Stimulated activated CD8-positive, alpha-beta memory T cell treated with anti-CD3 and anti-CD28 coated beads, Interleukin-4, amount 100 ng/mL, for 1 hour (primary cell): Measurements from ENCODE around the gene SHISAL1.

ENCODE experiments used
- DNase-seq, 2 donors: peaks; one replicate each; pipeline ENCODE4 v3.0.0-alpha.2; 2020; ENCODE audit warnings: low read depth in 2 of 2, low spot score in 1 of 2

The SHISAL1 gene

DNA sequence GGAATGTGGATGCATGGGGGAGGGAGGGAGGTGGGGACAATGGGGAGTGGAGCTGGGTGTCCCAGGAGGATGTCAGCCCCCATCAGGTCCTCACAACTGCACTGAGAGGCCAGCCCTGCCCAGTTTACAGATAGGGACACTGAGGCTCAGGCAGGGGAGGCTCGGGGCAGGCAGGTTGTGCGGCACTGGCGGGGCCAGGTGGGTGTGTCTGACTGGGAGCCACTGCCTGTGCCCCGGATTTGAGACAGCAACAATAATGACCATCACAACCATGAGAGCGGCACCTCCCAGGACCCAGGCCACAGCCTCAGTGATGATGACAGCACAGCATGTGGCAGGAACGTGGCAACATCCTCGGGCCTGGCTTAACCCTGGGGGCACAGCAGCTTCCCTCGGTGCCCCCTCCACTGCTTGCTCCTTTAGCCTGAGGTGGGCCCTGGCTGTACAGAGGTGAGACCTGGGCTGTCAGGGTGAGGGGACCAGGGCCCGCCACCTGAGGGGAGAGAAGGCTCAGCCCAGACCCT lies 32.0 kb downstream of the SHISAL1 start:
- no peak for DNase-seq

DNA sequence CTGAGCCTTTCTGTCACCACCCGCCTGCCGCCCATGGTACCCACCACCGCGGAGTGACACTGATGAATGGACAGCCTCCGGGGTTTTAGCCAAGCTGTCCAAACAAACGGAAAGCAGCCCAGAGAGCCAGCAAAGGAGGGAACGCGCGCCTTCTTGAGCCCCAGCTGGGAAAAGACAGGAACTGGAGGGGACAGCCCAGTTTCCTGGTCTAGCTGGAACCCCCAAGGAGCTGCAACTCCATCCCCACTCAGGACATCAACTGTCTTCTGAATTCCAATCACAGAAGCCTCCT lies 33.7 kb downstream of the SHISAL1 start:
- no peak for DNase-seq

DNA sequence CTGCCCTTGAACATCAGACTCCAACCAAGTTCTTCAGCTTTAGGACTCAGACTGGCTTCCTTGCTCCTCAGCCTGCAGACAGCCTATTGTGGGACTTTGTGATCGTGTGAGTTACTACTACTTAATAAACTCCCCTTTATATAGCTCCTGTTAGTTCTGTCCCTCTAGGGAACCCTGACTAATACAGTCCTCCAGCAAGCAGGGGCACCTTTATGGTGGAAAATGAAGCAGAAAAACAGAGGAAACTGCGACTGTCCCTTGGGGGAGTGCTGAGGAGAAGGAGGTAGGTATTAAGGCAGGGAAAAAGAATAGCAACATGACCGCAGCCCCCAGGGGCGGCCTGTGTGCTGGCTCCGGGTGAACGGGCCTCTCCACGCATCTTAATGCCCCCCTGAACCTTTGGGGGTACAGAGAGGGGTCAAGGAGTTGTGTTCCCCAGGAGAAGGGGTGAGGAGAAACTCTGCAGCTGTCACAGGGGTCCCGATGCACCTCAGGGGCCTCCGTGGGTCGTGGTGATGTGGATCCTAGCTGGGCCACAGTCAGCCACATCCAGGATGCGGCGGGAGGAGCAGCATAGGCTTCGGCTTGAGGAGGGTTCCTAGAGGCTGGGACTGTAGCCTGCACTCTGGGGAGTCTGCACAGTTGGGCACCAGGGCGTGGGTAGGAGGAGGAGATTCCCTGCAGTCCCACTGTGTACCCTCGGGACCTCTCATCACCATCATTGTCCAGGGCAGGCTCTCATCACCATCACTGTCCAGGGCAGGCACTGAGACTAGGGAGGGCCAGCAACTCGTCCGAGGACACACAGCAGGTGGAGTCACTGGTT lies 34.3 kb downstream of the SHISAL1 start:
- DNase-seq: no peak

DNA sequence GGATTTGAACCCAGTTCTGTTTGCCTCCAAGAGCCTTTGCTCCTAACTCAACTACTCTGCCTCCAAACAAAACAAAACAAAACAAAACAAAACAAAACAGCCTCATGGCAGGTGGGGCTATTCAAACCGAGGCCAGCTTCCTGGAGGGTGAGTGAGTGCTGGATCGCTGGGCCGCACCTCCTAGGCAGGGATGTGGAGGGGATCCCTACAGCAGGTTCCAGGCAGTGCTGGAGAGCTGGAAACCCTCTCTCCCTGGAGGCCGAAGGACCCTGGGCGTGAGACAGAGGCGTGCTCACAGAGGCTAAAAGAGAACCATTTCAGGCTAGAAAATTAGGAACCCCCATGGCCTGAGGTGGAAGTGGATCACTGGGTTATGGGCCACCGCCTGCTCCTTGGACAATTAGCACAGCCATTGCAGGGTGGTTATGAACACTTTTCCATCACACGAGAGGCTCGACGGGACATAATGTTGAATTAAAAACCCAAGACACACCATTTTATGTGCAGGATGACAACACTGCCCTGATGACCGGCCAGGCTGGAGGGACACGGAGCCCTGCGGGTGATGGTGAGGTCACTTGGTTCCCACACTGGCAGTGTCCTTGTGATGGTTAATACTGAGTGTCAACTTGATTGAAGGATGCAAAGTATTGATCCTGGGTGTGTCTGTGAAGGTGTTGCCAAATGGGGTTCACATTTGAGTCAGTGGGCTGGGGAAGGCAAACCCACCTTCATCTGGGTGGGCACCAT lies 35.2 kb downstream of the SHISAL1 start:
- no peak for DNase-seq

DNA sequence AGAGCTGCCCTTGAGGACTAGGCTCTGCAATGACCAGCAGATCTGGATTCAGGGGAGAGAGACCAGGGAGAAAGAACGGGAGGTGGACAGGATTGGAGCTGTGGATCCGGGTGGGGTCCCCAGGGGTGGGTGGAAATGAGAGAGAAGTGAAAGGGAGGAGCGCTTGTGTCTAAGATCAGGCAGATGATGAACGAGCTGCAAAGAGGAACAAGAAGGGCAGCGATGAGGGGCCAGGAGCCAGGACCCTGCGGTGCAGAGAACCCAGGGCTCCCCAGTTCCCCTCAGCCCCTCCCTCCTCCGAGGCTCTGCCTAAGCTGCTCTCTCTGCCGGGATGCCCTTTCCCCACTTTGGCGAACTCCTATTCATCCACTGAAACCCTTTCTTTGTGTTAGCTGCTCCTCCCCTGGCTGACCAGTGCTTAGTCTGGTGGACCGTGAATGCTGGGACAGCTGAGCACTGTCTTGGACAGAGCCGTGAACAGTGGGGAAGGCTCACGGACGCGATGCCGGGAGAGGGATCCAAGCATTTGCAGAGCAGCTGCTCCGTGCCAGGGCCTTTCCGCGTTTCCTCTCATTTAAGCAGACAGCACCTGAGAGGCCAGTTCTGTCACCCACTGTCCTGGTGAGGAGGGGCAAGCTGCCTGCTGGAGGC lies 35.9 kb downstream of the SHISAL1 start:
- no peak for DNase-seq

DNA sequence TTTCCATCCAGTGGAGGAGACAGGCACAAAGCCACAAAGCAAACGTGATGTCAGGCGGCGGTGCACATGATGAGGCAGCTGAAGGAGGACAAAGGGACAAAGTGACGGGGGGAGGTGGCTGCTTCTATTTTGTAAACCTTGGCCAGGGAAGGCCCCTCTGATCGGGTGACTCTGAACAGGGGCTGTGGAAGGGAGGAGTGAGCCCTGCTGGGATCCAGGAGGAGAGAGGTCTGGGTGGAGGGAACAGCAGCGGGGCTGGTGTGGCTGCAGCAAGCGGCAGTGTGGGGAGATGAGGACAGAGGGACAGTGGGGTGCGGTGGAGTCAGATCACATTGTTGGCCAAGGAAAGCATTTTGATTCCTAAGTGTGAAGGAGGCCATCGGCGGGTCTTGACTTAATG lies 36.7 kb downstream of the SHISAL1 start:
- no peak for DNase-seq

DNA sequence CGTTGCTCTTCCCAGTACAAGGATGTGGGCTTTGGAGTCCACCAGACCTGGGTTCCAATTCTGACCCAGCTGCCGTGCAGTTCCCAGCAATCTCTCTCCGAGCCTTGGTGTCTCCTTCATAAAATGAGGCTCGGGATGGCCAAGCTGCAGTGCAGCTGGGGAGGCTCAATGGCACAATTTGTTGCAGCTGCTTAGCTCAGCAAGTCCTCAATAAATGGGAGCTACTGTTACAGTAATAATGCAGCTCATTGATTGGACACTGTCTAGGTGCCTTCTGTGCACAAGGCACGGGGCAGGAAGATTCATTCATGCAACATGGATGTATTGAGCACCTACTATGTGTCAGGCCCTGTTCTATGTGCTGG lies 37.1 kb downstream of the SHISAL1 start:
- no peak for DNase-seq

DNA sequence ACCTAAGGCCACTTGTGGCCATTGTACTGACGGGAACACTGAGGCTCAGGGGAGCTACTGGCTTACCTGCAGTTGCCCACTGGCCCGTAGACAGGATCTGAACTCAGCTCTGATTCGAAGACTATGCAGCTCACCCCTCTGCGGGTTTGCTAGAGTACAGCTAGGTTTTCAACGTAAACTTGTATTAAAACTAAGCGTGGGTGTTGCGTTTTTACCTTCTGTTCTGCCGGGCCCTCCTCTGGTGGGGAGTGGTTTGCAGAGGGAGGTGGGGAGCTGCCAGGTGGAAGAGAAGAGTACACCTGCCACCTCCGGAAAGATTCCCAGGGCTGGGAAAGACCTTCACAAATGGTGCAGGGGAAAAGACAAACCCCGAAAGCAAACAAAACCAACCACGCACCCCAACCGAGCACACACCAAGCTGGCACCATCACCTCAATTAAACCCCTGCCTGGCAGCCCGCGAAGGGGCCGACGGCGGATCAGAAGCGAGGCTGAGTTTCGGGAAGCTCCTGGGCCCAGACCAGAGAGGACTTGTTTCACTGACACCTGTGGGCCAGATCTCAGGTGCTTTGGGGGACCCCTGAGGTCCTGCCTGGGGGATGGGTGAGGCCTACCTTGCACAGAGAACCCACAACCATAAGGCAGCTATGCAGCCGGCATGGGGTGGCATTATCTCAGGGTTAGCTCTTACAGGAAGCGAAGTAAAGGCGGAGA lies 37.7 kb downstream of the SHISAL1 start:
- no peak for DNase-seq

DNA sequence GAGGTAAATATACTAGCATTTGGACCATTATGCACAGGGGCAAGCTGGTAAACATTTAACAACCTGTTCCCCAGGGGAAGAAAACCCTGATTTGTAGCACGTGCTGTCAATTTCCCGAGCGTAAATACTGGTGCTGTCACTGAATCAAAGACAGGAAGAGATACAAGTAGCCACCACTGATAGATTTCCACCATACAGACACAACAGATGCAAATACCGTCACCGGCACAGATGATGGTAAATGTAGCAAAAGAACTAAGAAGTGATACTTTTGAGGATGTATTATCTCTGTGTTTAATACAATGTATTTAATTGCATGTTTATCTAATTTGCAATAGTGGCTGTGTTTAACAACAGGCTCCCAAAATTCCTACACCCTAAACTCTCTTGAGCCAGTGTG lies 39.6 kb downstream of the SHISAL1 start:
- no peak for DNase-seq

DNA sequence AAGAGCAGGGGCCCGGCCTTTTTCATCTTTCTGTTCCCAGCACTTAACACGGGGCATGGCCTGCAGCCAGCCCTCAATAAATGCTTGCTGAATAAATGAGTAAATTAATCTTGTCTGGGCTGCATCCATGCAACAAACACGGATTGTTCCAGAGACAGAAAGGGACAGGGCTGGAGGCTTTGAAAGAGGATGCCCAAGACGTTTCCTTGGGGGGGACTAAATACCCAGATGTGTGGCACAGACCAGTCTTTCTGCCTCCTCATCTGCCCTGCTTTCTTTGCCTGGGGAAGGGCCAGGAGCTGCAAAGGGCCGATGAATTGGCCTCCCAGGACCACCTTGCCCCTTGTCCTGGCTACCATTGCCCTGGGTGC lies 40.4 kb downstream of the SHISAL1 start:
- no peak for DNase-seq

DNA sequence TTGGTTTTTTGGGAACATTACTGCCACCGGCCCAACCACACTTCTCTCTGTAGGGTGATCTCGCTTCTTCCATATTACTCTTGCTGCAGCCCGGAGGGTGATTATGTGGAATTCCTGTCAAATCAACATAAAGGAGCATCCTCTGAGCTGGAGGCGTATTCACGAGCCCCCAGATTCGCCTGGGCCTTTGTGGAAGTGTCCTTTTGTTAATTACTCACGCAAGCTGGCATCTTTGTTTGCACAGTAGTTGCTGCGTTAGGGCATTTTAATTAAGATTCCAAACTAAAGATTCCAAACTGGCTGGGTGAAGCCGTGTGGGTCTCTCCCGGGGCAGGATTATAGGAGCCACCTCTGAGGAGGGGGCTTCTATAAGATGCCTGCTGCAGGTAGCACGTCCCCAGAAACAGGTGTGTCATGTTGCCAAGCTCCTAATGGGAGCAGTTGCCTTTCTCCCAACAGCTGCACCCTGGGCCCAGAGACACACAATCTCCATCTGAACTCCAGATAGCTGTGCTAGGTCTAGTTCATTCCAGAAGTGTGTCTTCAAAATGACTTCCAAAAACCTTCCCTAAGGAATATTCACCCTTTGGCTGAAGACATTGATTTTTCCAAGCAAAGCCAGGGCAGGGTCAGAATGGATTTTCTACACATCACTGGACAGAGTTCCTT lies 40.9 kb downstream of the SHISAL1 start:
- no peak for DNase-seq

DNA sequence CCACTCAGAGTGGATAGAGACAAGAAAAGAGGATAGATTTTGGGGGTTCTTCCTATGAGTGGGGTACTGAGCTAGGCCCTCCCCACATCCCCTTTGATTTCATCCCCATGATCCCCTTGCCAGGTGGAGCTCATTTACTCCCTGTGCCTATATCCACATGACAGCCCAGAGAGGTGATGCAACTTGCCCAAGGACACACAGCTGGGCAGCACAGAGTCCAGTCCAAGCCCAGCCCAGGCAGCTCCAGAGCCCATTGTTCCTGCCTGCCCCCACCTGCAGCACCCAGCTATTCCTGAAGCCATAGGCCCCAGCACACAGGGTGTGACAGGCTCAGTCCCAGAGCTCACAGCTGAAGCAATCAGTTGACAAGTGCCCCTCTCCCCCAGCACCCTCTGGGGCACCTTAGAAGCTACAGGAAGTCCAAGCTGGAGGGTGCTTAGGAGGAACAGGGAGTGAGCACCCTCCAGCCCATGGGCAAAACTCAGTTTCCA lies 41.7 kb downstream of the SHISAL1 start:
- no peak for DNase-seq

DNA sequence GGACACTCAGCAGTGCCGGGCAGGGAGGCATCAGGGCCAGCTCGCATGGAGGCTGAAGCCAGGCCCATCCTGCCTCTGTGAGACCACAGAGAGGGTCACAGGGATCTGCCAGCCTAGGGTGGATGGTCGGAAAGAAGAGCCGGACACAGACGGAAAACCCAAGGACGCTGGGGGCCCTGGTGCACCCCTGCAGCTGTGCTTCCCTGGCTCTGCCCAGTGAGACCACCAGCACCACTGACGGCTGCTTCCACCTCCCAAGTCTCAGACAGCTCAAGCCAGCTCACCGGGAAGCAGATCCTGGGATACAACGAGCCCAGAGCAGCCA lies 42.2 kb downstream of the SHISAL1 start:
- DNase-seq: no peak

DNA sequence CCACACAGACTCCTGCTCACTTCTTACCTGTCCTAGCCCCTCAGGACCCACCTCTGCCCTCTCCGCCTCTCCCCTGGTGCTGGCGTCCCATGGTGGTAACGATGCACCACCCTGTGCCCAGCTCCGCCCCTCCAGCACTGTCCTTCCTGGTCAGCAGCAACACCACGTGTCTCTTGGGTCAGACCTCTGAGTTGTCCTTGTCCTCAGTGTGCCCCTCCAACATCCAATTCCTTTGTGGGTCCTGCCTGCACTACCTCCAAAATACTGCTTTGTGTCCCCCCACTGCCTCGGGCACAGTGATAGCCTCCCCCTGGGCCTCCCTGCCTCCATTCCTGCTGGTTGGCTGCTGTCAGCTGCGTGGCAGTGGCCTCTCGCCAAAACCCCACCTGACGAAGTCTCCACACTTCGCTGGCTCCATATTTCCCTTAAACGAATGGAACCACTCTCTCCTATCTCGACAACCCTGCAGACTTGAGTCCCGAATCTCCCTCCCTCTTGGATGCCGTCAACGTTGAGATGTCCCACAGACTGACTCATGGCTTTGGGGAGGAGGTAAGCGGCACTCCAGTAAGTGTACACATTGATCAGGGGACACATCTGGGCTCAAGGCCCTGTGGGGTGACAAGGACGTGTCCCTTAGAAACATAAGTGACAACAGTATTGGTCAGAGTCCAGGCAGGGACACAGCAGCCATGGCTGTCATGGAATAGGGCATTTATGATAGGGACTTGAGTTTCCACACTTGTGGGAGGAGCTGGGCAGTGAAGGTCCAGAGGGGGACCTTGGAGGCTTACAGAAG lies 42.8 kb downstream of the SHISAL1 start:
- DNase-seq: no peak

DNA sequence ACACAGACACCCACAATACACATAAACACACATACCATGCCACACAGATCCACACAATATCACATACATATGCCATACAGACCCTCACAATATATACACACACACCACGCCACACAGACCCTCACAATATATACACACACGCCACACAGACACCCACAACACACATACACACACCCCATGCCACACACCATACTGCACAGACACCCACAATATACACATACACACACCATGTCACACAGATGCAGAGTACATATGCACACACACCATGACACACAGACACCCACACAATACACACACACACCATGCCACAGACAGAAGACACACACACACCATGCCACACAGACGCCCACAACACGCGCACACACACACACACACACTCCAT lies 43.6 kb downstream of the SHISAL1 start:
- DNase-seq: no peak

DNA sequence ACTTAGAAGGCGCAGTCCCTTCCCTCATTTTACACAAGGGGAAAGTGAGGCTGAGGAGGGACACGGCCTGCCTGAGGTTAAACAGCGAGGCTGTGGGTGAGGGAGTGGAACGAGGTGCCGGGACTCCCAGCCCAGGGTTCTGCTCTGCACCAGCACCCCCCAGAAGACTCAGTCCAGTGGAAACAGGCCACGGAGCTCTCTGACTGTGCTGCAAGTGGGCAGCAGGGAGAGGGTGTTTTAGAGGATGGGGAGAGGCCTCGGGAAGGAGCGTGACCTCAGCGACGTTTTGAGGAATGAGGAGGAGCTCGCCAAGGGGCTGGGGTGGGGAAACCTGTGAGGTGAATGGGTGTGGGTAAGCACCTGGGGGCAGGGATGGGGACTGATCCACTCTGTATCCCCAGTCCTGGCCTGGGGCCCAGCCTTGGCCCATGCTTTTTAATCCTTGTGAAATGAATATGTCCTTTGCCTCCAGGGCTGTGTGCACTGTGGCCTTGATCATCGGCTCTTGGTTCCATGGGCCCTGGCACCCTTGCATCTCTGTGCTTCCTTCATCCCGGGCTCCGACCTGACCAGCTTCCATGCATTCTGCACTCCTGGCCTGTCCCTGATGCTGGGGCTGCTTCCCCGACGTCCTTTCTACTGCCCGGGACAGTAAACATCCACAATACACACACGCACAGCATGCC lies 44.2 kb downstream of the SHISAL1 start:
- no peak for DNase-seq

DNA sequence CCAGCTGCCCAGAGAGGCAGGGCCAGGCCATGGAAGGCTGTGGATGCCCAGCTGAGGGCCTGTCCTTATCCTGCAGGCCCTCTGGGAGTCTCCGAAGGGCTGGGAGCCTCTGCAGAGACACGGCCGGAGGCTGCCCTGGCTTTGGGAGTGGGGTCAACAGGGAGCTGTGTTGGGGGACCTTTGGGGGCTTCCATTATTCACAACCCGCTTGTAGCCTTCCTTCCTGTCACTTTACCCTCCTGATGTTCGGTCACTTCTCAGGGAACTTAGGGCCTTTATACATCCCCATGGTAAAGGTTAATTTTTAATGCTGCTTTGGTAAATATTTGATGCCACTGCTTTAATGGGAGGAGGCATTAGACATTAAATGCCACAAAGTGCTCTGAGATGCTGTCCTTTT lies 44.9 kb downstream of the SHISAL1 start:
- DNase-seq: no peak

DNA sequence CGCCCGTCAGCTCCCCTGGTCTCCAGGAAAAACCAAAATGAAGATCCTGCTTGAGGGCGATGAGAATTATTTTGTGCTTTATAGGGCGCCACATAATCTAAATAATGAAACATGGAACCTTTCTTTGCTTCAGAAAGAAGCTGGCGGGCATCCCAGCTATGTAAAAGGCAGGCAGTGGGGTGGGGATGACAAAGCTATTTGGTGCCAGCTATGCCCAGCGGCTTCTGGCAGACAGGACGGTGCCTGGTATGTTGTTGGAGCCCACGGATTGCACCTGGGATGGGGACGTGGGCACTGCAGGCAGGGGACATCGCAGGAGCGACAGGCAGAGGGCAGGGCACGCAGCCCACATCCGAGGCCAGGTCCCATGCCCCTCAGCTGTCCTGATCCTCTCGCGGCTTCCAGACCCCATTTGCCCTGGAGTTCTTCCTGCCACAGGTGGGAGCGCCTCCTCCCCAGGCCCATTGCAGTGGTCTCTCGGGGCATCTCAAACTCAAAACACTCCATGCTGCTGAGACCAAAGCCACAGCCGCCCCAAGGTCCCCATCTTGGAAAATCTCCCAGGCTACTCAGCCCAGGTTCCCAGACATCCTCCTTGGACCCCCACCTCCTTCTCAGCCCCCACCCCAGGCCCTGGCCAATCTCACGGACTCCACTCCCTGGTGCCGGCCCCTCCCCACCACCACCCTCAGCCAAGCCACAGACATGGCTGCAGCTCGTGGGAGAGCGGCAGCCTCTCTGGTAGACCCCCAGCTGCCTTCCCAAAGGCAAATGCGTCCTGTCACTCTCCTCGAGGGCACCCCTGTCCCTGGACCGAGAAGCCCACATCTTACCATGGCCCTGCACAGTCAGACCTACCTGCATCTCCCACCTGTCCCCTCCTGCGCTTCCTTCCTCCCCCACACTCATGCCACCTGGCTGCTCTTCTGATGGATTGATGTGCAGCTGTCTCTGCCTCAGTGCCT lies 45.7 kb downstream of the SHISAL1 start:
- no peak for DNase-seq

DNA sequence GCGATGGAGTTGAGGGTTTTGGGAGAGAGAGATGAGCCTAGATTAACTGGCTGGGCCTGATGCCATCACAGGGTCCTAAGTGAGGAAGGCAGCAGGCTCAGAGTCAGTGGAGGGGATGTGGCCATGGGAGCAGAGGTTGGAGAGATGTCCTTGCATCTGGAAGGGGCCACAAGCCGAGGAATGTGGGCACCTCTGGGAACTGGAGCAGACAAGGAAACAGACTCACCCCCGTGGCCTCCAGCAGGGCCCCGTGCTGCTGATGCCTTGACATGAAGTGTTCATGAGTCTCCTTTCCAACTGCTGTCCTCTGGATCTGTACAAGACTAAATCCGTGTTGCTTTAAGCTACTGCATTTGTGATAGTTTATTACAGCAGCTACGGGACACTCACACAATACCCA lies 49.2 kb downstream of the SHISAL1 start:
- no peak for DNase-seq
